Hematopoietic multipotent progenitor cell treated with erythropoietin and hydrocortisone succinate and interleukin-3 and kit ligand, for 4 days (in vitro differentiated cells): ENCODE data around the gene BBS12.

Experiments
- DNase-seq: peaks from one replicate; pipeline ENCODE4 v3.0.0-alpha.2; 2015

The BBS12 gene

GRCh38 chr4:122732329-122733026 is at the start of gene BBS12:
TSS of gene BBS12 (plus strand) at chr4:122732704. CDS start at chr4:122741893, 9,189 bp downstream.
- DNase-seq, result peak; percentile 100

GRCh38 chr4:122686691-122687090 is 45.8 kb upstream of the BBS12 start:
- no peak for DNase-seq

- DNase-seq, result peak; percentile 44
Observed at GRCh38 chr4:122687531-122688061, 44.9 kb upstream of the BBS12 start.

DNA sequence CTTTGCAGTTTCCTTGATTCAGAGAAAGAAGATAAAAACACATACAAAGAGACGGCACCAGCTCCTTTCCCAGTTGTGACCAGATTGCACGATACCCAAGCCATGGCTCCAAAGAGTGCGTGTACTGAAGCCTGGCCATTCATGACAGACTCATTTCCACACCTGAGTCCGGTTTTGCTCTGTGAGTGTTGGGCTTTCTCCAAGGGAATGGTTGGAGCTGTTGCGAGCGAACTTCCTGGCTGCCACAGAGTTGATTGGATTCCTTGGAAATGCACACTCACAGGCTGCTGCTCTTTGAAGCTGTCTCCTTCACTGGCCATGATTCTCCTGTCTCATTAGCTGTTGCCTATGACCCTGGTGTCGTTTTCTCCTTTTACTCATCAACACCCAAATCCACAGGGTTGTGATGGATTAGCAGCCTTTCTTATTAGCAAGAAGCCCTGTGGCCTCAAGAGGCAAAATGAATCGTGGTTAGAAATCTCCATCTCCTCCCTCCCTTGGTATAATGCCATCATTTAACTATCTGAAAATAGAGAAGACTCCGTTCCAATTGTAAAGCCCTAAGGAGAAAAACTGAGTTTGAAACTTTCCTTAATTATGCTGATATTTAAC is 43.9 kb upstream of the BBS12 start:
- no peak for DNase-seq

- DNase-seq, result no peak
Observed at GRCh38 chr4:122689972-122690371, 42.5 kb upstream of the BBS12 start.

DNA sequence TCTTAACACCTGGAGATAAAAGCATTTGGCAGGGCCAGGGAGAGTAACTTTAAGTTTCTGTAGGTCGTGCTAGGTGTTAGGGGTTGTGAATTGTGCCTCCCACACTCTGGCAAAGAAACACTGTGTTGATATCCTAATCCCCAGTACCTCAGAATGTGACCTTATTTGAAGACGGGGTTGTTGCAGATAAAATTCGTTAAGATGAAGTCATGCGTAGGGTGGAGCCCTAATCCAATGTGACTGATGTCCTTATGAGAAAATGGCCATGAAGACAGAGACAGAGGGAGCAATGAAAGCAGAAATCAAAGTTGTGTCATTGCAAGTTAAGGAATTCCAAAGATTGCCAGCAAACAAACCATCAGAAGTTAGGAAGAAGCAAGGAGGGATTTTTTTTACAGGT is 40.5 kb upstream of the BBS12 start:
- DNase-seq, result no peak

DNA sequence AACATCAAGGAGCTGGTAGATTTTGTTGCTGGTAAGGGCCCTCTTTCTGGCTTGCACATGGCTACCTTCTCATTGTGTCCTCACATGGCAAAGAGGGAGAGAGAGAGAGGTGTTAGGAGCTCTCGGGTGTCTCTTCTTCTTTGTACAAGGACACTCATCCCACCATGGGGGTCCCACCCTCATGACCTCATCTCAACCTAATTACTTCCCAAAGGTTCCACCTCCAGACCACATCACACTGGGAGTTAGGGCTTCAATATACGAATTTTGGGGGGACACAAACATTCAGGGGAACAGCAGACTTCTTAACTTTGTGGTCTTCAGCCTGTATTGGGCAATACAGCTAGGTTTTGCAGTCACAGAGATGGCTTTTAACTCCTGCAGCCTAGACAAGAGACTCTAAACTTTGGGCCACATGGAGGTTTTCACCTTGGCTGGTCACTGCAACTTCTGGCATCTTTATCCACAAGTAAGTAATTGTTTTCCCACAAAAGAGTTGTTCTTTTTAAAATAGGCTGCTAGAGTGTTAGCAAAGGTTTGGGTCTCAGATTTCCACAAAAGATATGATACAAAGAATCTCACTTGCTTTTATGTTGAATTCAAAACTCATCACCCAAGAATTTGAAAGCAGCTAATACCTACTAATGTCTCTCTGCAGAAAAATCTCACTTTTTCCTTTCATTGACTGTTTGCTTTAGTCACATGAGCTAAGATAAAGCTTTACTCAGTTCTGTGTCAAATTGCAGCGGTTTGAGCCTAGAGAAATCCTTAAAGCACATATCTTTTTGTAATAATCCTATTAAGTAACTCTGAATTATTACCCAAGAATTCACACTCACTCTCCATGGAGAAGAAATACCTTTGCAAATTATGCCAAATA is 39.6 kb upstream of the BBS12 start:
- DNase-seq, result no peak

DNA sequence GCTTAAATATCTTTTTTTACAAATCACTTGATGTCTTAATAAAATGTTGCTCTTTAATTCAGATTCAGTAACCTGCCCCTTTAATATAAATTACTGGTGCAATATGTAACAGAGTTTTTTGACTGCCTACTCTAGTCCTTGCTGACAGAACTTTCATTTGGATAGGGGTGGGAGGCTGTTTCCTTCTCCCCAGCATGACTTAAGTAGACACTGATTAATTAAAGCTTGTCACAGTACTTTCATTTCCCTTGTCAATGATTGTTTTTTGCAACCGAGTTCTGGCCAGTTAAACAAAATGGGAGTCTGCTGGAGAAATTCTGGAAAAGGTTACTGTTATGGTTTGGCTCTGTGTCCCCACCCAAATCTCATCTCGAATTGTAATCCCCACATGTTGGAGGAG is 37.3 kb upstream of the BBS12 start:
- DNase-seq, result no peak

DNA sequence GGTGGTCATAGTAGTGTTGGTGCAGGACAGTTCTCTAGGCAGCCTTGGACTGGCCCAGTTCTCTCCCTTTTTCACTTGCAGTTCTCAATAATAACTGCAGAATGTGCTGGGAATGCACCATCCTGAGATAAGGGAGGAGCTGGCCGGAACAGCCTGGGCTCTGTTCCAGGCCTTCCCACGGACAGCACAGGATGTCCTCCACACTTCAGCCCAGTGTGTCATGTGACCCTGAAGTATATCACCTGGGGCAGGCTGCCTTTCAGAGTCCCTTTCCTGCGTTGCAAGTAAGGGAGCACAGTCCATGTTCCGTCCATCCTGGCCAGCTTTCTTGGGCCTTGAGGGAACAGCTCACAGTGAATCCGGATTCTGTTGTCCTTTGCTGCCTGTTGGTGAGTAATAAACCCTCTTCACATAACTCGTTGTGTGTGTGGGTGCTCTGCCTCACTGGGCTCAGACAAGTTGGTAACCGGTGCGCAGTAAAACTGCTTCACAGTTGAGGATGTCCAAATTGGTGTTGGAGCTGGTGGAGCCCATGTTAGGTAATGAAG is 32.3 kb upstream of the BBS12 start:
- DNase-seq, result no peak

GRCh38 chr4:122701061-122701460 is 31.4 kb upstream of the BBS12 start:
- DNase-seq, result no peak

DNA sequence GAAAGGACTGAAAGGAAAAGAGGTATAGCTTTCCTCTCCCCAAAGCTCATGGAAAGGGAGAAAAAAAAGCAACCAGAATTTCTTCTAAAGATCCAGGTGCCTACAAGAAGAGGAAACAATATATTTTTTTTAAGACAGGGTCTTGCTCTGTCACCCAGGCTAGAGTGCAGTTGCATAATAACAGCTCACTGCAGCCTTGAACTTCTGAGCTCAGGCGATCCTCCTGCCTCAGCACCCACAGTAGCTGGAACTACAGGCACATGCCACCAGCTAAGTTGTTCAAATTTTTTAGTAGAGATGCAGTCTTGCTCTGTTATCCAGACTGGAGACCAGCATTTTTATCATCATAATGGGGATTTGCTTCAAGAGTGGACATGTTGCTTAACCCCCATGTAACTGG is 30.5 kb upstream of the BBS12 start:
- DNase-seq, result no peak

GRCh38 chr4:122702939-122703338 is 29.6 kb upstream of the BBS12 start:
- DNase-seq, result no peak

- DNase-seq, result no peak
Observed at GRCh38 chr4:122703868-122704267, 28.6 kb upstream of the BBS12 start.

DNA sequence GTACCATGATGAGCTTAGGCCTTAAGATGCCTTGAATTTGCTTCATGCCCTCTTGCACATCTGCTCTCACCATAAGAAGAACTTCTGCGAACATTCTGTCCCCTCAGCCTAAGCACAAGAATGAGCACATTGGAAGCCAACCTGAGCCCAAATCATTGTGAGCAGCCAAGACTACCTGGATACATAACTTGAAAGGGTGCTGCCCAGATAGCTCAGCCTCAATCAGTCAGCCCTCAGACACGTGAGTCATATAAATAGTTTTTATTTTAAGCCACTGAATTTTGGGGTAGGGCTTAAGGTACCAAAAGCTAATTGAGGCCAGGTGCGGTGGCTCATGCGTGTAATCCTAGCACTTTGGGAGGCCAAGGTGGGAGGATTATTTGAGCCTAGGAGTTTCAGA is 27.5 kb upstream of the BBS12 start:
- no peak for DNase-seq

DNA sequence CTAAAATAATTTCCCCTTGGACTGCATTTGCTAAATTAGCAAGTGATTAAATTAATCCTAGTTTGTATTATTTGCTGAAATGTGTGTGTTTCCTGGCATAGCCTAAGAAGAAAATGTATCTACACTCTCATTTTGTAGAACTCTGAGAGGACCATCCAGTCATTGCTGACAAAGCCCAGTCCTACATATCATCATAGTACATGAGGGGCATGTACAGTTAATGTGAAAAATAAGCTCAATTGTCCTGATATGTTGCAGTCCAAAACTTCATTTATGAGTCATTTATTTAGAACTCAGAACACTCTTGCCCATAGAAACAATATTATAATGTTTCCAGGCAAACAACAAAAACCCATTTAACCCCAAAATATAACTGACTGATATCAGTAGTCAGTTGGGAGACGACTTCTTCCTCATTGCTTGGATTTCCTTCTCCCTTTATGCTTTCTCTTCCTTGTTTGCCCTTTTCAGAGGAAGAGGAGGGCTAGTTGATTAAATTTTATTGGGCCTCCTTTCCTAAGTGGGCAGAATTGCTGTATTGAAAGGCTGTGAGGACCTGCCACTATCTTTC is 26.9 kb upstream of the BBS12 start:
- DNase-seq, result no peak

DNA sequence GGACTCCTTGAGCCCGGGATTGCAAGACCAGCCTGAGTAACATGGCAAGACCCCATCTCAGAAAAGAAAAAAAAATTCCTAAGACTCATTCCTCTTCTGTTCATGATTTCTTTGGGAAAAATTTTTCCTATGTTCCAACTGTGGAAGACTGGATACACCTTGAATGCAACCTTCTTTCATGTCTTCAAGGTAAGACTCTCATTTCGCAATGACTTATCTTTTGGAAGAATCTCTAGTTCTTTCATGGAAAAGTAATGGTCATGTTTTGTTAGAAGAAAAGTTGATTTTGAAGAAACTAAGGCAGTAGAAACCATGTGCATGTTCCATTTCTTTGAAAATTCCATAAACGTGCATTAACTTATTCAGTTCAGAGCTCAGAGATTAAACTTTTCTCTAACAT is 26.0 kb upstream of the BBS12 start:
- no peak for DNase-seq

DNA sequence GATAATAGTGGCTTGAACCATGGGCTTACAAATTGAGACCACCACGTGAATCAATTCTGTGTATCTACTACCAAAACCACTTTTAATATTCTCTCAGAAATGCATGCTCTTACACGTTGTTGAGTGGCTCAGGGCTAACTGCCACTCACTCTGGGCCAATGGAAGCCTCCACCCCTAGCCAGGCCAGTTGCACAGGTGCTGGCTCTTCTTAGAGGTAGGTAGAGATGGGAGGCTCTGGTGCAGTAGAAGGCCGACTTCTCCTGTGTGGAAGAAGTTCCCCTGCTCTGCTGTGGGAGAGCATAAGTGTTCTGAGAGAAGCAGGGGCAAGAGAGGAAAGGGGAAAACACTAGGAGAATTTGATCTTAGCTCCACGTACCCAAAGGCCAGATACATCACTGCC is 25.0 kb upstream of the BBS12 start:
- no peak for DNase-seq

- DNase-seq, result no peak
Observed at GRCh38 chr4:122709236-122709635, 23.3 kb upstream of the BBS12 start.

DNA sequence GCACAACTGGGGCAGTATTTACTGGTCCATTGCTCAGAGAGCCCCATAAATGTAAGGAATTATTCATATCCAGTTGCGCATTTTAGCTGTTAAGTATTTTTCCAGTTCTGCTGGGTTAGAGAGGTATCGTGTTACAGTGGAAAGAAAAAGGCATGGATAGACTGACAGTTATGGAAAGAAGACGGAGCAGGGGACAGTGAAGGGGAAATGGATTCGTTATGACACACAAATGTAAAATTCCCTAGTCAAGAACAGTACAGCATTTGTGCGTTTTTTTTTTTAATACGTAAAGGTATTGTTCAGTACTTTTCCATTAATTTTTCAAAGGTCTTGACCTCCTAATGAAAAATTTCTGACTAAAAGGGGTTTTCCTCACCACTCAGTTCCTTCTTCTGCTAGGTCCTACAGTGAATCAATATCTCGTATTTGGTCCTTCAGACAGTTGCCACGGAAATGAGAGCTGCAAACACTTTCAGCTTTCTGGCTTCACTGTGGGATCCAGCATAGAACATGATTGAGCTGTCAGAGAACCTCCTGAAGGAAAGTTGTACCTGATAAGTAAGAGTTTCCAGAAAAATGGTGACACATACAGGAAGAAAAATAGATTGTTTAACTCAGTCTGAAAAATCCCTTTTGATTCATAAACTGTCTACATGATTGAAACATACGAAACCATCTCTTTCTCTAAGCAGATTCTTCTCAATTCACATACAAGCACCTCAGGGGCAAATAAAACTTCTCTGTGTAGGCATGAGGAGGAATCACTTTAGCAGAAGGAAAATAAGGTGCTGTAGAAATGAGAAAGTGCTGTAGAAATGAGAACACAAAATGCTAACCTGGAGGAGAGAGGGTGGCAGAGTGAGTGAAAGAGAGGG is 21.8 kb upstream of the BBS12 start:
- DNase-seq, result no peak

DNA sequence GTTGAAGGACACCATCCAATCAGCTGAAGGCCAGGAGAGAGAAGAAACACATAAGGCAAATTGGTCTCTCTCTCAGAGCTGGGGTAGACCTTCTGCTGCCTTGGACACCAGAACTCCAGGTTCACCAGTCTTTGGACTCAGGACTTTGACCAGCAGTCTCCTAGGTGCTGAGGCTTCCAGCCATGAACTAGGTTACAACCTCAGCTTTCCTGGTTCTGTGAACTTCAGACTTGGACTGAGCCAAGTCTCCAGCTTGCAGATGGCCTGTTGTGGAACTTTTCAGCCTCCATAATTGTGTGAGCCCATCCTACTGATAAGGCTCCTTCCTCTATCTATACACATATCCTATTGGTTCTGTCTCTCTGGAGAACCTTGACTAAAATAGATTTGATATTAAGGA is 20.6 kb upstream of the BBS12 start:
- DNase-seq, result peak; percentile 4

- DNase-seq, result peak; percentile 80
Observed at GRCh38 chr4:122712782-122713181, 19.7 kb upstream of the BBS12 start.

- DNase-seq, result peak; percentile 24
Observed at GRCh38 chr4:122715221-122715620, 17.3 kb upstream of the BBS12 start.
